Skin epidermis (tissue), 12 donors: Measurements from ENCODE around the gene FBXW2.

Experiments
- H3K27ac ChIP-seq, 21 experiments: fragments of 200-600 bp; sonication (generic) in 11 of 21; one replicate each; pipeline ENCODE4 v1.5.0; 2020; ENCODE audit warnings: mild to moderate bottlenecking in 3 of 21, inconsistent platforms in 2 of 21, moderate library complexity in 2 of 21
- H3K4me3 ChIP-seq, 7 experiments: fragments of 200-600 bp; sonication (generic) in 2 of 7; one replicate each; pipeline ENCODE4 v1.5.0; 2020; ENCODE audit warnings: inconsistent platforms in 2 of 7, mild to moderate bottlenecking in 2 of 7, moderate library complexity in 1 of 7

Gene FBXW2

DNA sequence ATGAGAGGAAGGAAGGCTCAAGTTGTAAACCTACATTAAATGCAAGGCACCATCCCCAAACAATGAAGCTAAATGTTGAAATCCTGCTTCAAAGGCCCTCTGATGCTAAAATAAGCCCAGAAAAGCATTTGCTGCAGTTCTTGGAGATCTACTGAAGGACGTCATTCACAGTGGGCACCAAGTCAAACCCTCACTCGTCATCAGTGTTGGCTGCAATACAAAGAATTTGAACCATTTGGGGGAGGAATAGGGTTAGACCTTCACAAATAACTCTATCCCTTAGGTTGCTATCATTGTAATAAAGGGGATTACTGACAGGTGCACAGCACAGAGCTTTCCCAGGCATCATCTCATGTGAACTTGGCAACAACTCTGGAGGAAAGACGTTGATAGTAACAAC is 69.7 kb downstream of the FBXW2 start:
- no peak overlapping the region for H3K27ac ChIP-seq
- H3K4me3 ChIP-seq = no peak overlapping the region

DNA sequence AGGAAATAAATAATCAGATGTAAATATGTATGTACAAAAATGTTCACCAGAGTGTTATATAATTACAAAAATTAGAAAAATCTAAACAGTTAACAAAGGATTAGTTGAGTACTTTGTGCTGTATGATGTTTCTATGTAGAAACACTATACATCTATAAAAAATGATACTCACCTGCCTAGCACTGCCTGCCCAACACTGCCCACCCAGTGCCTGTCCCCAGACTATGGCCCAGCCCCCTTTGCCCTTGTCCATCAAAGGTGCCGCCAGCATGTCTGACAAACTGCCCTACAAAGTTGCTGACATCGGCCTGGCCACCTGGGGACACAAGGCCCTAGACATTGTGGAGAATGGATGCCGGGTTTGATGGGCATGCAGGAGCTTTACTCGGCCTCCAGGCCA is 72.8 kb downstream of the FBXW2 start:
- no peak overlapping the region for H3K27ac ChIP-seq
- H3K4me3 ChIP-seq = no peak overlapping the region

DNA sequence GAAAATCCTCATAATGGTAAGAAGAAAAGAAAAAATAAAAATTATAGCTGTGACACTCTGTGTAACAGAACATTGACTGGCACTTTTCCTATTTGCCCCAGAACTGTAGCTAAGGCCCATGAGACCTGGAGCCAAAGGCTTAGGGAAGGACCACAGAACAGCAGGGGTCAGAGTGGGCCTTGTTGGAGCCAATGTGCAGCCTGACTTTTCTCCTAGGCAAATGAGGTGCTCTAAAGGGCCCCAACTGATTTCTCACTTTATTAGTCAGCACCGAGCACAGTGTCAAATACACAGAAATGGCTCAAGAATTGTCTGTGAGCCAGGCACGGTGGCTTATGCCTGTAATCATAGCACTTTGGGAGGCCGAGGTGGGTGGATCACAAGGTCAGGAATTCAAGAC is 74.9 kb downstream of the FBXW2 start:
- no peak overlapping the region for H3K4me3 ChIP-seq
- no peak overlapping the region for H3K27ac ChIP-seq

DNA sequence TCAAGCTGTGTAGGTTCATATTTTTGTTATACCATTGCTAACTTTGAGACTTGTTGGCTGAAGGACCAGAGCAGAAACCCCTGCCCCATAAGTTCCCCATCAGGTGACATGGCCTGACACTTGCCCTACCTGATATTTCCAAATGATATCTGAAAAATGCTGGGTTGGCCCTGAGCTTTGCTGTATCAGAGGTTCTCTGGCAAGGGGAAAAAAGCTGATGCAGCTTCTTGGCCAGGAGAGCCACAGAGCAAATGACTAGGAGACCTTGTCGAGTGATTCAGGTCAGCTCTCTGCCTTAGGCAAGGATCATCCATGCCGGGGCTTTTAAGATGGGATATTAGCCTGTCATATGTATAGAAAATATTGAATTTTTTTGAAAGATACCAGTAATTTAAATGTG is 76.0 kb downstream of the FBXW2 start:
- Histone ChIP-seq H3K27ac (no peak overlapping the region), H3K4me3 (no peak overlapping the region)

DNA sequence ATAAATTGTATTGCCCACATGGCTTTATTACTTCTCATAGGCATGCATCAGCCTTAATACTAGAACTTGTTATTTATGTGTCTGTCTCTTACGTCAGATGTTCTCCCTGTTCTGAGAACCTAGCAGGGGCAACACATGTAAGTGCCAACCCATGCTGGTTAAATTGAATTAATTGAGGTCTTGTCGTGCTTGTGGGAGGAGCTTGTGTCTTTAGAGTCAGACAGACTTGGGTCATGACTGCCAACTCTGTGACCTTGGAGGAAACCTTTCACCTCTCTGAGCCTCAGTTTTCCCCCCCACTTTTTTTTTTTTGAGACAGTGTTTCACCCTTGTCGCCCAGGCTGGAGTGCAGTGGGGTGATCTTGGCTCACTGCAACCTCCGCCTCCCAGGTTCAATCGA is 76.7 kb downstream of the FBXW2 start:
- H3K27ac ChIP-seq = peak overlapping the region in 1 of 21 experiments; percentile 97
- no peak overlapping the region for H3K4me3 ChIP-seq

DNA sequence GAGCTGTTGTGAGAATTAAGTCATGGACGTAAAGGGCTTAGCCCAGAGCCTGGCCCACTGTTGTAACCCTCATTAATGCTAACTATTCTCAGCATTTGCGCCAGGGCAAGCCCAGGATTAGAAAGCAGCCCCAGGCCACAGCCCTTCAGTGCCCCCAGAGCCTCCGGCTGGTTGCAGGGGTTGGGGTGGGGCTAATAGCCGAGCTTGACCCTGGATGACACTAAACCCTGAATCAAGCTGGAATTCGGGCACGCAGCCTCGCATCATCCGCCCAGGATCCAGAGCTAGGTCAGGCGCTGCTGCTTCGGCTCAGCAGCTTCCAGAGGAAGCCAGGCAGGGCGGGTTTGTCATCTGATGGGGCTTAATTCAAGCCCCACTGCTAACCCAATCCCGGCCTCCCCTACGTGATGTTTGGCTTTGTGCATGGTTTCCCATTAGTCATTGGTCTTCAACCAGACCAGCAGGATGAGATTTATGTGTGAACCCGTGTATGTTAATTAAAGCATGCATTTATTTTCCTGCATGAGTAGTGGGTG is 77.8 kb downstream of the FBXW2 start:
- Histone ChIP-seq H3K27ac (peak overlapping the region in 20 of 21 experiments; percentile 78 to 97 (median 87)), H3K4me3 (peak overlapping the region in 6 of 7 experiments; percentile 73 to 94 (median 92))

DNA sequence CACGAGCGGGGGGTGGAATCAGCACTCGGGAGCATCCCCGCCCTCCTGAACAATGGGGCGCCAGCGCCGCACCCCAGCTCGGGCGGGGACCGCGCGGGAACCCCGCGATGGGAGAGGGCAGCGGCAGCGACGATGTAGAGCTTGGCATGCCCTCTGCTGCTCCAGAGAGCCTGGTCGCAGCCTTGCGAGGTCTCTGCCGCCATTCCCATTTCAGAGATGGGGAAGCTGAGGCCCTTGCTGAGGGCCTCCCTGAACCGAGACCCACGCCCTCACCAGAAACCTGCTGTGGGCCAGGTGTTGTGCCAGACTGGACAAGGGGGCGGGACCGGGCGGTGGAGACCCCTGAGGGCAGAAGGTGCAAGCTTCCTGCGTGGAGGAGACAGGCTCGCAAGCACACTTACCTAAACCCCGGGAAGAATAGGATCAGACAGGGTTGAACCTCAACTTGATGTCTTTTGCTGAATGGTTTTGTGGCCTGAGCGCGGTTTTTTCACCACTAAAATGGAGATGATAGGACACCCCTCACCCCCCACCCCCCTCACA is 78.3 kb downstream of the FBXW2 start:
- H3K4me3 ChIP-seq = peak overlapping the region; percentile 73 to 94 (median 91)
- peak overlapping the region; percentile 73 to 97 (median 87) for H3K27ac ChIP-seq

DNA sequence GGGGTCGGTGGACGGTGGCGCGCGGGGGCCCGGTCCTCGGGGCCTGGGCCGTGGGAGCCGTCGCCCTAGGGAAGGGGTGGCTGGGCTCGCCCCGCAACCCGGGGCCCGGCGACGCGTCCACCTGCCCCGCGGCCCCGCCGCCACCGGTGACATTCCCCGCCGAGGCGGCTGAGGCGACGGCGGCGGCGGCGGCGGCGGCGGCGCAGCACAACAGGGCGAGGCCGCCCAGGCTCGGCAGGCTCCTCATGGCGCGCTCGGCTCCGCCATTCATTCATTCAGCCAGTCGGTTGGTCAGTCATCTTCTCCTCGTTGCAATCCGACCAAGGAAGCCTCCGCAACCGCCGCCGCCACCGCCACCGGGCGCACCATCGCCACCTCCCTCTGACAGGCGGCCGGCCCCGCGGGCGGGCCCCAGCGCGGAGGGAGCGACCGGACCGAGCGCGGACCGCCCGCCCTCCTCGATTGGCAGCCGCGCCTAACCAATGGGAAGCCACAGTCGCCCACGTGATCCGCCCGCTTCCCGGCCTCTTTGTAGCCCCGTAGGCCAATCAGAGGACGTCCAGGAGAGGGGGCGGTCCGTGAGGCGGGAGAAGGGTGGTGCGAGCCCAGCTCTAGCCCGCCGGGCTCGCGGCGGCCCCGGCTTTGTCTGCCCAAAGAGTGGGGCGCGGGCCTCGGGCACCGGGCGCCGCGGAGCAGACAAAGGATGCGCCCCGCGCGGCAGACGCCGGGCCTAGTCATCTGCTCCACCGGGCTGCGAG is 78.9 kb downstream of the FBXW2 start, which contains the start of gene MEGF9:
MEGF9 (minus strand) TSS at position 383 of the 758 bp plus-strand sequence; CDS start at position 271, 112 bp downstream.
- H3K4me3 ChIP-seq = peak within 1 kb of the TSS; percentile 73 to 94 (median 91)
- peak within 1 kb of the TSS; percentile 73 to 97 (median 87) for H3K27ac ChIP-seq

DNA sequence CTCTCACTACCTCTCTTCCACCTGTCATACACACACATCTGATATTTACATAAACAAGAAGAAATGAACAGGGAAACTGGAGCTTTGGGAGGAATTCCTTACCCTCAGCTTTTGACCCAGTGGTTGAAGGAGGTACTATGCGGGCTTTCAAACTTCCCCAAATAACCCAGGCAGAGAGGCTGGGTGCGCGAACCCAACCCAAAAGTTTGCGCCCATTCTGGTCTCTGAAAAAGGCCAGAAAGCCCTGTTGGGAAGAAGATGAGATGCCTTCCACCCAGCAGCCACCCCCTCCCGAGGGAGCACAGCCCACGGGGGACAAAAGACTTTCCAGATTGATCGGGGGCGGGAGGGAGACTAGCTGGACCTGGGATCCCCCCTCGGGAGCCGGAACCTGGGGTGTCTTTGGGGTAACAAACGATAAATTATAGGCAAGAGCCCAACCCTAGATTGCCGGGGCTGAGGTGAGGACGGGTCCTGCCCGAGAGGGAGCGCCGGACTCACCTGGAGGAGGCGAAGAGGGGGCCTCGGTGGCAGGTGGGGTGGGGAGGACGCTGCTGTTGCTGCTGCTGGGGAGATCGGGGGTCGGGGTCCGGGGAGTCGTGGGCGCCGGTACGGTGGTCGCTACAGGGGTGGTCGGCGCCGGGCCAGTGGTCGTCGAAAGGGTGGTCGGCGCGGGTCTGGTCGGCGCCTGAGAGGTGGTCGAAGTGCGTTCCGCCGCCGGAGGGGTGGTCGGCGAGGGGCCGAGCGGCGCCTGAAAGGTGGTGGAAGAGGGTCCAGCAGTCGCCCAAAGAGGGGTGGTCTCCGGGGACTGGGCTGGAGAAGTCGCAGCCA is 79.7 kb downstream of the FBXW2 start:
- Histone ChIP-seq H3K4me3 (peak overlapping the region; percentile 73 to 94 (median 91)), H3K27ac (peak overlapping the region; percentile 70 to 97 (median 87))

DNA sequence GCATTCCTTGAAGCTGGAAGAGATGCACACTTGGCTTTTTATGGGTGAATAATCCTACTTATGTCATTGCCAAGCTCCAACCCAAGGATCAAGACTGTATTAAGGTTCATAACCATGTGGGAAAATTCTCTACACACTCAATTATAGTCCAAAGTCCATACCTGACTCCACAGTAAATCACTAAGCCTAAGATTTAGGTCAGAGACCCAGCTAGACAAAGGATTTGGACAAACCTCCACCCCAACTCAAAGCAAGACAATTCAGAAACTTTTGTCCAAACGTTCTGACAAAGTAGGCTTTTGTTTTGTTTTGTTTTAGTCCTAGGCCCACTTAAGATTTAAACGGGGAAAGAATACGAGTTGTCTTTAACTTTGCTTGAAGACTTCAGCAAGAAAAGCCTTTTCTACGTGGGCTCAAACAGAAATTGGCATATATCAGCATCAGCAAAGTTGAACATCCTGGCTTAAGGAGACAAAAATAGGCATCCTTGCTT is 80.6 kb downstream of the FBXW2 start:
- Histone ChIP-seq H3K27ac (peak overlapping the region in 19 of 21 experiments; percentile 31 to 97 (median 87)), H3K4me3 (peak overlapping the region; percentile 73 to 94 (median 91))

DNA sequence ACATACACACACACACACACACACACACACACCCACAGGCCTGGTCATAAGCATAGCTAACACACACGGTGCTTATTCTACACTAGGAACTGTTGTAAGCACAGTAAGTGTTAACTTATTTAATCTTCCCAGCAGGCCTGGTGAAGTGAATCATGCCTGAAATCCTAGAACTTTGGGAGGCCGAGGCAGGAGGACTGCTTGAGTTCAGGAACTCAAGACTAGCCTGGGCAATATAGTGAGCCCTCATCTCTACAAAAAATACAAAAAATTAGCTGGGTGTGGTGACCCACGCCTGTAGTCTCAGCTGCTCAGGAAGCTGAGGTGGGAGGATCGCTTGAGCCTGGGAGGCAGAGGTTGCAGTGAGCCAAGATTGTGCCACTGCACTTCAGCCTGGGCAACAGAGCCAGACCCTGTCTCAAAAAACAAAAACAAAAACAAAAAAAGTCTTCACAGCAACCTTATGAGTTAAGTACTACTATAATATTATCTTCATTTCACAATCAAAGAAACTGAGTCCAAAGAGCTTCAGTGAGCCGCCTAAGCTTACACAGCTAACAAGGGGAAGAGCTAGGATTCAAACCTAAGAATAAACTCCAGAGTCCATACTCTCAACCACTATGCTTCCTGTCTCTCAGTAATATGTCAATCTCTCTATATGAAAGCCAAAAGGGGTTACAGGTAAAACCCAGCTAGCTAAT is 81.2 kb downstream of the FBXW2 start:
- Histone ChIP-seq H3K27ac (peak overlapping the region in 19 of 21 experiments; percentile 31 to 97 (median 87)), H3K4me3 (peak overlapping the region; percentile 73 to 94 (median 91))

DNA sequence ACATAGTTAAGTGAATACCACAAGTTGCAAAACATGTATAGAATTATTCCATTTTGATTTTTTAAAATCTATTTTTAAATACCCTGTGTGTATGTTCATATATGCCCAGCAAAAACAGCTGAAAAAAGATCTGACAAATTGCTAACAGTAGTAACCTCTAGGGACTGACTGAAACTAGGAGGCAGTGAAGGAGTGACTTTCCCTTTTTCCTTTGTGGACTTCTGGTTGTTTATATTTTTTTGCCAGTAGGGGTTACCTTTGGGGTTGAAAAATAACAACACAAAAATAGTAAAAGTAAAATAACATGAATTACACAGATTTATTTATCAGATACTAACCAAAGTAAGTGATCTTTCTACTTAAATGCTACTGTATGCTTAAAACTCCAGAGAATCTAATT is 81.9 kb downstream of the FBXW2 start:
- H3K4me3 ChIP-seq = peak overlapping the region in 1 of 7 experiments; percentile 94
- peak overlapping the region in 16 of 21 experiments; percentile 45 to 97 (median 86) for H3K27ac ChIP-seq

DNA sequence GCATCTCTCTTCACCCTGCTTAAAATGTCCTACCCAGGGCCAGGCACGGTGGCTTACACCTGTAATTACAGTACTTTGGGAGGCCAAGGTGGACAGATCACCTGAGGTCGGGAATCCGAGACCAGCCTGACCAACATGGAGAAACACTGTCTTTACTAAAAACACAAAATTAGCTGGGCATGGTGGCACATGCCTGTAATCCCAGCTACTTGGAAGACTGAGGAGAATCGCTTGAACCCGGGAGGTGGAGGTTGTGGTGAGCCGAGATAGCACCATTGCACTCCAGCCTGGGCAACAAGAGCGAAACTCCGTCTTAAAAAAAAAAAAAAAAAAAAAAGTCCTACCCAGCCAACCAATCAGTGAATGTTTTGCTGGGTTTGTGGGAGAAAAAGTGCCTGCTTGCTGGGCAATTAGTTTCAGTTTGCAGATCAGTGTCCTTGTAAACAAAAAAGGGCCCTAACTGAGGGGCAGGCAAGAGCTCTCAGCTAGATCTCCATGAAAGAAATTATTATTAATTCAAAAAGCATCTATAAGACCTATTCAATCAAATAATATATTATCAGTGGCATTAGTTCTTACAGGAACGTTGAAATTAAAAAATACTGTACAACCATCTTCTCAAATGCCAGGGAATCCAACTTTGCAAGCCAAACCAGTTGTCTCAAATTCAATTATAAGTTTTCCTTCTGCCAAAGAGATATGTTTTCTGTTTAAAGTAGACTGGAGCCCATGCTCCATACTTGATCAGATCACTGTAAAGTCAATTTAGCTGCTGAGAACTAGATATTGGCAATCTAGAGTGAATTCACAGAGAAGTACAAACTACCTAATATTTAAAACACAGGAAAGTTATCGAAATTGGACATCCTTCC is 82.9 kb downstream of the FBXW2 start:
- peak overlapping the region in 6 of 7 experiments; percentile 2 to 94 (median 19) for H3K4me3 ChIP-seq
- peak overlapping the region in 19 of 21 experiments; percentile 37 to 97 (median 83) for H3K27ac ChIP-seq

DNA sequence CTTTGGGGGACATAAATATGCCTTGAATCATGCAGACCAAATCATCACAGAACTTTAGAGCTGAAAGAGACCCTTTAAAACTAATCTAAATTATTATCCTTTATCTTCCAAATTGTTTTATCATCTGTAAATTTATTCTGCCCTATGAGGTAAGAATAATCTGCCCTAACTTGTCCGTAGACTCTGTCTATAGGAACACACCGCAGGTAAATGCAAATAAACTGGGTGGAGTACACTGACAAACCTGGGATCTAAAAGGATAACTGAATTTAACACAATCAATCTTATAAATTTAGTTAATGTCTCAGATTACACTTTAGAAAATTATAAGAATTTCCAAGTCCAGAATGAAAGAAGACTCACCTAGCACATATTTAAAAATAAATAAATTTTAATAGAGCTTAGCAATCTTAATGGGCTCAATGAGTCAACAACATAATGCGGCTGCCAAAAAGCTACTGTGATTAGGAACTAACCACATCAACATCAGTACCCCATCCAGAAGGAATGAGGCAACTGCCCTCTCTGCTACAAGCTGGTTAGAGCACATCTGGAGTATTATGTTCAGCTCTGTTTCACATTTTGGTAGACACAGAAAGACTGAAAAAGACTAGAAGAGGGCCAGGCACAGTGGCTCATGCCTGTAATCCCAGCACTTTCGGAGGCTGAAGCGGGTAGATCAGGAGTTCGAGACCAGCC is 84.5 kb downstream of the FBXW2 start:
- Histone ChIP-seq H3K4me3 (no peak overlapping the region), H3K27ac (peak overlapping the region in 17 of 21 experiments; percentile 14 to 97 (median 83))

DNA sequence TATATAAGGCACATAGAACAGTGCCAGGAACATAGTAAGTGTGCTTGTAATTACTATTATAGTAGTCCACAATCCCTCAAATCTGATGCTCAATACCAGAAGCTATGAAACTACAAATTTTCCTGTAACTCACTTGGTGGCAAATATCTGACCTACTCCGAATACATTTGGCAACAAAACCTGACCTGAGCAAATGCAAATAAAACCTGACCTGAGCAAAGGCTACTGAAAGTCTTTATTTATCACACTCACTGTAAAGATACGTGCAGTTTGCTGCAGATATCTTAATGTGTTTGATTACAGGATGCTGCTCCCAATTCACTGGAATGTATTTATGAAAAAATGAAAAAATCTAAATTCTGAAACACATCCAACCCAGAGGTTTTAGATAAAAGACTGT is 86.0 kb downstream of the FBXW2 start:
- H3K4me3 ChIP-seq = no peak overlapping the region

More for the DNA sequence above, 86.0 kb downstream of the FBXW2 start:
- peak overlapping the region in 1 of 21 experiments; percentile 68 for H3K27ac ChIP-seq
